D721Med (cell line): ENCODE results near the gene LRRC32.
"Not testable (repeated sequence)": the region's sequence is repeated elsewhere in the genome, so short reads cannot be mapped to it uniquely, and the experiment has no call there.

Source experiments
- DNase-seq: peaks from one replicate; pipeline ENCODE4 v3.0.0; 2011; ENCODE audit warnings: low spot score; ENCODE audit not compliant: insufficient read length
- FAIRE-seq: peaks from 2 replicates; lab custom pipeline; 2011; peaks lifted over from hg19 to GRCh38; lab: Jason Lieb, UNC
- TF ChIP-seq, protein P1 (sequence below): IDR thresholded peaks from 2 replicates; pipeline ENCODE4 v1.5.1; 2012; ENCODE audit warnings: mild to moderate bottlenecking, control low read depth; ENCODE audit not compliant: insufficient read depth; ENCODE audit errors: missing control alignments

Gene LRRC32

GRCh38 chr11:76609736-76610370 lies 60.7 kb downstream of the LRRC32 start:
- TF ChIP-seq, protein P1, sequence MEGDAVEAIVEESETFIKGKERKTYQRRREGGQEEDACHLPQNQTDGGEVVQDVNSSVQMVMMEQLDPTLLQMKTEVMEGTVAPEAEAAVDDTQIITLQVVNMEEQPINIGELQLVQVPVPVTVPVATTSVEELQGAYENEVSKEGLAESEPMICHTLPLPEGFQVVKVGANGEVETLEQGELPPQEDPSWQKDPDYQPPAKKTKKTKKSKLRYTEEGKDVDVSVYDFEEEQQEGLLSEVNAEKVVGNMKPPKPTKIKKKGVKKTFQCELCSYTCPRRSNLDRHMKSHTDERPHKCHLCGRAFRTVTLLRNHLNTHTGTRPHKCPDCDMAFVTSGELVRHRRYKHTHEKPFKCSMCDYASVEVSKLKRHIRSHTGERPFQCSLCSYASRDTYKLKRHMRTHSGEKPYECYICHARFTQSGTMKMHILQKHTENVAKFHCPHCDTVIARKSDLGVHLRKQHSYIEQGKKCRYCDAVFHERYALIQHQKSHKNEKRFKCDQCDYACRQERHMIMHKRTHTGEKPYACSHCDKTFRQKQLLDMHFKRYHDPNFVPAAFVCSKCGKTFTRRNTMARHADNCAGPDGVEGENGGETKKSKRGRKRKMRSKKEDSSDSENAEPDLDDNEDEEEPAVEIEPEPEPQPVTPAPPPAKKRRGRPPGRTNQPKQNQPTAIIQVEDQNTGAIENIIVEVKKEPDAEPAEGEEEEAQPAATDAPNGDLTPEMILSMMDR, result no peak
- no peak for FAIRE-seq
- DNase-seq, result no peak

DNA sequence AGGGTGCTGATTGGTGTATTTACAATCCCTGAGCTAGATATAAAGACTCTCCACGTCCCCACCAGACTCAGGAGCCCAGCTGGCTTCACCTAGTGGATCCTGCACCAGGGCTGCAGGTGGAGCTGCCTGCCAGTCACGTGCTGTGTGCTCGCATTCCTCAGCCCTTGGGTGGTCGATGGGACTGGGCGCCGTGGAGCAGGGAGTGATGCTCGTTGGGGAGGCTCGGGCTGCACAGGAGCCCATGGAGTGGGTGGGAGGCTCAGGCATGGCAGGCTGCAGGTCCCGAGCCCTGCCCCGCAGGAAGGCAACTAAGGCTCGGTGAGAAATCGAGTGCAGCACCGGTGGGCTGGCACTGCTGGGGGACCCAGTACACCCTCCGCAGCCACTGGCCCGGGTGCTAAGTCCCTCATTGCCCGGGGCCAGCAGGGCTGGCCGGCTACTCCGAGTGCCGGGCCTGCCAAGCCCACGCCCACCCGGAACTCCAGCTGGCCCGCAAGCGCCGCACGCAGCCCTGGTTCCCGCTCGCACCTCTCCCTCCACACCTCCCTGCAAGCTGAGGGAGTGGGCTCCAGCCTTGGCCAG lies 61.6 kb downstream of the LRRC32 start:
- not testable (repeated sequence) for FAIRE-seq, DNase-seq

DNA sequence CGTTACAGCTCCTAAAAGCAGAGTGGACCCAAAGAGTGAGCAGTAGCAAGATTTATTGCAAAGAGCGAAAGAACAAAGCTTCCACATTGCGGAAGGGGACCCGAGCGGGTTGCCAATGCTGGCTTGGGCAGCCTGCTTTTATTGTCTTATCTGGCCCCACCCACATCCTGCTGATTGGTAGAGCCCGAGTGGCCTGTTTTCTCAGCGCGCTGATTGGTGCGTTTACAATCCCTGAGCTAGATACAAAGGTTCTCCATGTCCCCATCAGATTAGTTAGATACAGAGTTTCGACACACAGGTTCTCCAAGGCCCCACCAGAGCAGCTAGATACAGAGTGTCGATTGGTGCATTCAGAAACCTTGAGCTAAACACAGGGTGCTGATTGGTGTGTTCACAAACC lies 62.3 kb downstream of the LRRC32 start:
- DNase-seq, FAIRE-seq: not testable (repeated sequence)
